Activated naive CD8-positive, alpha-beta T cell (primary cell): ENCODE data around the gene GJB2.

Source experiments
- H3K27ac Mint-ChIP-seq: one replicate; pipeline ENCODE4 v1.8.0; 2021; ENCODE audit warnings: mixed read lengths
- H3K27me3 Mint-ChIP-seq: one replicate; pipeline ENCODE4 v1.8.0; 2021; ENCODE audit warnings: mixed read lengths
- H3K36me3 Mint-ChIP-seq: one replicate; pipeline ENCODE4 v1.8.0; 2021; ENCODE audit warnings: mixed read lengths
- H3K4me1 Mint-ChIP-seq: one replicate; pipeline ENCODE4 v1.8.0; 2021; ENCODE audit warnings: low read depth, mixed read lengths
- H3K4me3 Mint-ChIP-seq: one replicate; pipeline ENCODE4 v1.8.0; 2021; ENCODE audit warnings: mild to moderate bottlenecking, mixed read lengths
- H3K9me3 Mint-ChIP-seq: one replicate; pipeline ENCODE4 v1.8.0; 2021; ENCODE audit warnings: low read depth, mixed read lengths

The GJB2 gene

GRCh38 chr13:20185366-20186056, 7.2 kb downstream of the GJB2 start:
- no peak overlapping the region for H3K4me3 Mint-ChIP-seq

GRCh38 chr13:20182231-20182846, 10.4 kb downstream of the GJB2 start:
- H3K27me3 Mint-ChIP-seq, result peaks cover 26% of the 10 kb centered on the region
- no peaks in the 10 kb centered on the region for H3K9me3 Mint-ChIP-seq
- no peaks in the 10 kb centered on the region for H3K36me3 Mint-ChIP-seq
- H3K4me1 Mint-ChIP-seq, result peaks cover 4% of the 10 kb centered on the region
- H3K27ac Mint-ChIP-seq, result no peak overlapping the region
- no peak overlapping the region for H3K4me3 Mint-ChIP-seq

More at GRCh38 chr13:20185366-20186056, 7.2 kb downstream of the GJB2 start:
- Mint-ChIP-seq H3K36me3 (no peaks in the 10 kb centered on the region), H3K27ac (no peak overlapping the region), H3K27me3 (peaks cover 9% of the 10 kb centered on the region), H3K4me1 (peaks cover 5% of the 10 kb centered on the region), H3K9me3 (no peaks in the 10 kb centered on the region)

GRCh38 chr13:20181188-20181587, 11.6 kb downstream of the GJB2 start:
- peaks cover 4% of the 10 kb centered on the region for H3K4me1 Mint-ChIP-seq
- H3K9me3 Mint-ChIP-seq, result no peaks in the 10 kb centered on the region
- no peak overlapping the region for H3K4me3 Mint-ChIP-seq
- H3K36me3 Mint-ChIP-seq, result no peaks in the 10 kb centered on the region
- peaks cover 26% of the 10 kb centered on the region for H3K27me3 Mint-ChIP-seq
- no peak overlapping the region for H3K27ac Mint-ChIP-seq

- Mint-ChIP-seq H3K4me1 (peaks cover 21% of the 10 kb centered on the region), H3K27me3 (peaks cover 31% of the 10 kb centered on the region), H3K27ac (no peak overlapping the region), H3K9me3 (no peaks in the 10 kb centered on the region), H3K36me3 (no peaks in the 10 kb centered on the region), H3K4me3 (no peak overlapping the region)
These were observed 14.6 kb downstream of the GJB2 start for GRCh38 chr13:20178156-20178555.

GRCh38 chr13:20177049-20177831, 15.5 kb downstream of the GJB2 start:
- peaks cover 33% of the 10 kb centered on the region for H3K27me3 Mint-ChIP-seq
- no peaks in the 10 kb centered on the region for H3K9me3 Mint-ChIP-seq
- no peaks in the 10 kb centered on the region for H3K36me3 Mint-ChIP-seq
- peaks cover 21% of the 10 kb centered on the region for H3K4me1 Mint-ChIP-seq
- no peak overlapping the region for H3K4me3 Mint-ChIP-seq
- H3K27ac Mint-ChIP-seq, result no peak overlapping the region

GRCh38 chr13:20175907-20176652, 16.7 kb downstream of the GJB2 start:
- Mint-ChIP-seq H3K4me1 (peaks cover 19% of the 10 kb centered on the region), H3K27ac (no peak overlapping the region), H3K27me3 (peaks cover 30% of the 10 kb centered on the region), H3K9me3 (no peaks in the 10 kb centered on the region), H3K36me3 (no peaks in the 10 kb centered on the region), H3K4me3 (no peak overlapping the region)

- no peaks in the 10 kb centered on the region for H3K36me3 Mint-ChIP-seq
- H3K4me3 Mint-ChIP-seq, result no peak overlapping the region
- H3K27ac Mint-ChIP-seq, result no peak overlapping the region
- H3K4me1 Mint-ChIP-seq, result peaks cover 19% of the 10 kb centered on the region
- peaks cover 28% of the 10 kb centered on the region for H3K27me3 Mint-ChIP-seq
- no peaks in the 10 kb centered on the region for H3K9me3 Mint-ChIP-seq
These were observed 17.3 kb downstream of the GJB2 start for GRCh38 chr13:20175406-20175794.

GRCh38 chr13:20174656-20175405, 17.9 kb downstream of the GJB2 start:
- peak overlapping the region; percentile 9 for H3K4me3 Mint-ChIP-seq
- no peaks in the 10 kb centered on the region for H3K9me3 Mint-ChIP-seq
- H3K27ac Mint-ChIP-seq, result peak overlapping the region; percentile 29
- peaks cover 19% of the 10 kb centered on the region for H3K4me1 Mint-ChIP-seq
- peaks cover 28% of the 10 kb centered on the region for H3K27me3 Mint-ChIP-seq
- H3K36me3 Mint-ChIP-seq, result no peaks in the 10 kb centered on the region

- no peak overlapping the region for H3K4me3 Mint-ChIP-seq
- H3K36me3 Mint-ChIP-seq, result no peaks in the 10 kb centered on the region
- H3K4me1 Mint-ChIP-seq, result peaks cover 19% of the 10 kb centered on the region
- H3K27ac Mint-ChIP-seq, result no peak overlapping the region
- H3K27me3 Mint-ChIP-seq, result peaks cover 21% of the 10 kb centered on the region
- H3K9me3 Mint-ChIP-seq, result no peaks in the 10 kb centered on the region
These were observed 19.5 kb downstream of the GJB2 start for GRCh38 chr13:20173116-20173746.

GRCh38 chr13:20171364-20171763, 21.4 kb downstream of the GJB2 start:
- Mint-ChIP-seq H3K9me3 (no peaks in the 10 kb centered on the region), H3K27ac (no peak overlapping the region), H3K36me3 (no peaks in the 10 kb centered on the region), H3K27me3 (peaks cover 18% of the 10 kb centered on the region), H3K4me3 (no peak overlapping the region), H3K4me1 (peaks cover 17% of the 10 kb centered on the region)

- Mint-ChIP-seq H3K4me1 (peaks cover 17% of the 10 kb centered on the region), H3K9me3 (no peaks in the 10 kb centered on the region), H3K4me3 (no peak overlapping the region), H3K27me3 (peaks cover 15% of the 10 kb centered on the region), H3K27ac (no peak overlapping the region), H3K36me3 (no peaks in the 10 kb centered on the region)
These were observed 21.8 kb downstream of the GJB2 start for GRCh38 chr13:20170921-20171320.

- peaks cover 16% of the 10 kb centered on the region for H3K27me3 Mint-ChIP-seq
- H3K27ac Mint-ChIP-seq, result no peak overlapping the region
- H3K36me3 Mint-ChIP-seq, result no peaks in the 10 kb centered on the region
- no peaks in the 10 kb centered on the region for H3K9me3 Mint-ChIP-seq
- no peak overlapping the region for H3K4me3 Mint-ChIP-seq
- H3K4me1 Mint-ChIP-seq, result peaks cover 2% of the 10 kb centered on the region
These were observed 24.3 kb downstream of the GJB2 start for GRCh38 chr13:20168396-20168795.

GRCh38 chr13:20165417-20166257, 27.1 kb downstream of the GJB2 start:
- peaks cover 8% of the 10 kb centered on the region for H3K27me3 Mint-ChIP-seq
- no peak overlapping the region for H3K27ac Mint-ChIP-seq

More at GRCh38 chr13:20165417-20166257, 27.1 kb downstream of the GJB2 start:
- Mint-ChIP-seq H3K4me3 (no peak overlapping the region), H3K4me1 (peaks cover 11% of the 10 kb centered on the region), H3K9me3 (no peaks in the 10 kb centered on the region), H3K36me3 (no peaks in the 10 kb centered on the region)
